Measurements from ENCODE around the gene CCDC18. TPM values are rescaled to one million over a fixed set of nuclear protein-coding genes. Genes with fewer than 3 reads are reported as not detected.
"Not testable (repeated sequence)": the region's sequence is repeated elsewhere in the genome, so short reads cannot be mapped to it uniquely, and the experiment has no call there.

Gene CCDC18
- polyA plus RNA-seq, 1 experiment = 4.3 TPM

DNA sequence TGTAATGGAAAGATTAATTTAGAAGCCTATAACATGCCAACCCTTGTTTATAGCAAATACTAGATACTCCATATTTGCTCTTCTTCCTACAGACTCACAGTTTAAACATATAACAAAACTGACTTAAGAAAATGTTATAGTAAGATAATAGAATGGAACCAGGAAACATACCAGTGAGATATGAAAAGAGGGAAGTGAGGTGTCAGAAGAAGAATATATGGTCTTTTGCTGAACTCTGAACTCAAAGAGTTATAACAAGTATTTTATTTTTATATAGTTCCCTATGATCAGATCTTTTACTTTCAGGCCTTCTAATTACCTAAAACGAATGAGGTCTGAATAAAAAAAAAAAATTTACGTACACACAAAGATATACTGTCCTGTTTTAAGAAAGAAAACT, 21.2 kb upstream of the CCDC18 start:
- Histone ChIP-seq H3K27me3 (ENCODE audit: control insufficient read depth, insufficient read depth, low read length) (no peaks in the 10 kb centered on the region), H3K4me3 (ENCODE audit: low read depth, low read length) (no peak overlapping the region), H3K27ac (ENCODE audit: low read depth, low read length) (no peak overlapping the region), H3K9me3 (ENCODE audit: control insufficient read depth, insufficient read depth, low read length) (no peaks in the 10 kb centered on the region)
- no peak for DNase-seq (ENCODE audit: low read depth, low spot score)
- CTCF ChIA-PET = interaction anchor here (1.4 kb wide), 1 partner anchor 165 kb away, joined by 5 read pairs; no protein-coding TSS in a partner anchor
- TF ChIP-seq, protein P1, sequence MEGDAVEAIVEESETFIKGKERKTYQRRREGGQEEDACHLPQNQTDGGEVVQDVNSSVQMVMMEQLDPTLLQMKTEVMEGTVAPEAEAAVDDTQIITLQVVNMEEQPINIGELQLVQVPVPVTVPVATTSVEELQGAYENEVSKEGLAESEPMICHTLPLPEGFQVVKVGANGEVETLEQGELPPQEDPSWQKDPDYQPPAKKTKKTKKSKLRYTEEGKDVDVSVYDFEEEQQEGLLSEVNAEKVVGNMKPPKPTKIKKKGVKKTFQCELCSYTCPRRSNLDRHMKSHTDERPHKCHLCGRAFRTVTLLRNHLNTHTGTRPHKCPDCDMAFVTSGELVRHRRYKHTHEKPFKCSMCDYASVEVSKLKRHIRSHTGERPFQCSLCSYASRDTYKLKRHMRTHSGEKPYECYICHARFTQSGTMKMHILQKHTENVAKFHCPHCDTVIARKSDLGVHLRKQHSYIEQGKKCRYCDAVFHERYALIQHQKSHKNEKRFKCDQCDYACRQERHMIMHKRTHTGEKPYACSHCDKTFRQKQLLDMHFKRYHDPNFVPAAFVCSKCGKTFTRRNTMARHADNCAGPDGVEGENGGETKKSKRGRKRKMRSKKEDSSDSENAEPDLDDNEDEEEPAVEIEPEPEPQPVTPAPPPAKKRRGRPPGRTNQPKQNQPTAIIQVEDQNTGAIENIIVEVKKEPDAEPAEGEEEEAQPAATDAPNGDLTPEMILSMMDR (IDR thresholded peaks at IDR 0.05; ENCODE audit: low read depth, low read length) = no peak
- POLR2A ChIA-PET = interaction anchor here (0.7 kb wide), 1 partner anchor 327 kb away, joined by 3 read pairs; the partner anchor contains the start of gene RPL5

DNA sequence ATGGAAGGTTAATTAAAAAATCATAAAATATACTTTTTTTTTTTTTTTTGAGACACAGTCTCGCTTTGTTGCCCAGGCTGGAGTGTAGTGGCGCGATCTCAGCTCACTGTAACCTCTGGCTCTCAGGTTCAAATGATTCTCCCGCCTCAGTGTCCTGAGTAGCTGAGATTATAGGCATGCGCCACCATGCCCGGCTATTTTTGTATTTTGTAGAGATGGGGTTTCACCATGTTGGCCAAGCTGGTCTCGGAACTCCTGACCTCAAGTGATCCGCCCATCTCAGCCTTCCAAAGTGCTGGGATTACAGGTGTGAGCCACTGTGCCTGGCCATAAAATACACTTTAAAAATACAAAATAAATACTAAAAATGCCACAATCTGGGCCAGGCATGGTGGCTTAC, 17.2 kb upstream of the CCDC18 start:
- H3K9me3 ChIP-seq (ENCODE audit: control insufficient read depth, insufficient read depth, low read length); POLR2A ChIA-PET; H3K27ac ChIP-seq (ENCODE audit: low read depth, low read length); H3K27me3 ChIP-seq (ENCODE audit: control insufficient read depth, insufficient read depth, low read length); DNase-seq (ENCODE audit: low read depth, low spot score); H3K4me3 ChIP-seq (ENCODE audit: low read depth, low read length); CTCF ChIA-PET: not testable (repeated sequence)

DNA sequence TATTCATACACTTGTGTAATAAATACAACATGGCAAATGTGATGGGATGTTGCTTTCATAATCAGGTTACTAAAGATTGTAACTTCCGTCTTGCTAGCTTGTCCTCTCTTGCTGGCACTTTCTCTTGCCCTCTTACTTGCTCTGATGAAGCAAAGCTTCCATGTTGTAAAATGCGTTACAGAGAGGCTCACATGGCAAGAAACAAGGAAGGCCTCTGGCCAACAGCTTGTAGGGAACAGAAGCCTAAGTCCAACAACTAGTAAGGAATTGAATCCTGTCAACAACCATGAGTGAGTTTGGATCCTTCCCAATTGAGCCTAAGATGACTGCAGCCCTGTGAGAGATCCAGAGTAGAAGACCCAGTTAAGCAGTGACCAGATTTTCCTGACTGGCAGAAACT, 15.7 kb upstream of the CCDC18 start:
- TF ChIP-seq, protein P1 (IDR thresholded peaks at IDR 0.05; ENCODE audit: low read depth, low read length) = no peak
- Histone ChIP-seq H3K27me3 (ENCODE audit: control insufficient read depth, insufficient read depth, low read length) (no peaks in the 10 kb centered on the region), H3K9me3 (ENCODE audit: control insufficient read depth, insufficient read depth, low read length) (0 out of 2 replicates have a peak, but pooled peaks cover under 1% of the 10 kb centered on the region), H3K4me3 (ENCODE audit: low read depth, low read length) (no peak overlapping the region), H3K27ac (ENCODE audit: low read depth, low read length) (no peak overlapping the region)
- DNase-seq (ENCODE audit: low read depth, low spot score) = no peak
- ChIA-PET POLR2A (interaction anchor here (0.6 kb wide), 1 partner anchor 86 kb away, joined by 3 read pairs; the partner anchor contains the start of gene MTF2), CTCF (interaction anchor here (0.6 kb wide), 1 partner anchor 55 kb away, joined by 3 read pairs; no protein-coding TSS in a partner anchor)

DNA sequence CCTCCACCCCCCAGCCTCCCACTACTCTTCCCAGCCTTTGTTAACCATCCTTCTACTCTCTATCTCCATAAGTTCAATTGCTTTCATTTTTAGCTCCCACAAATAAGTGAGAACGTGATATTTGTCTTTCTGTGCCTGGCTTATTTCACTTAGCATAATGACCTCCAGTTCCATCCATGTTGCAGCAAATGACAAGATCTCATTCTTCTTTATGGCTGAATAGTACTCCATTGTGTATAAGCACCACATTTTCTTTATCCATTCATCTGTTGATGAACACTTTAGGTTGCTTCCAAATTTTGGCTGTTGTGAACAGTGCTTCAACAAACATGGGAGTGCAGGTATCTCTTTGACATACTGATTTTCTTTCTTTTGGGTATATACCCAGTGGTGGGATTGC, 14.6 kb upstream of the CCDC18 start:
- H3K9me3 ChIP-seq (ENCODE audit: control insufficient read depth, insufficient read depth, low read length); H3K27ac ChIP-seq (ENCODE audit: low read depth, low read length); CTCF ChIA-PET; DNase-seq (ENCODE audit: low read depth, low spot score); H3K27me3 ChIP-seq (ENCODE audit: control insufficient read depth, insufficient read depth, low read length); H3K4me3 ChIP-seq (ENCODE audit: low read depth, low read length); POLR2A ChIA-PET: not testable (repeated sequence)

DNA sequence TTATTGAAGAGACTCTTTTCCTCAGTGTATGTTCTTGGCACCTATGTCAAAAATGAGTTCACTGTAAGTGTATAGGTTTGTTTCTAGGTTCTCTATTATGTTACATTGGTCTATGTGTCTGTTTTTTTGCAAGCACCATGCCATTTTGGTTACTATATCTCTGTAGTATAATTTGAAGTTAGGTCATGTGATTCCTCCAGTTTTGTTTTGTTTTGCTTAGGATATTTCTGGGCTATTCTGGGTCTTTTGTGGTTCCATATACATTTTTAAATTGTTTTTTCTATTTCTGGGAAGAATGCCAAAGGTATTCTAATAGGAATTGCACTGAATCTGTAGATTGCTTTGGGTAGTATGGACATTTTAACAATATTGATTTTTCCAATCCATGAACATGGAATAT, 13.5 kb upstream of the CCDC18 start:
- Histone ChIP-seq H3K27ac (ENCODE audit: low read depth, low read length) (no peak overlapping the region), H3K9me3 (ENCODE audit: control insufficient read depth, insufficient read depth, low read length) (peaks cover 8% of the 10 kb centered on the region), H3K4me3 (ENCODE audit: low read depth, low read length) (no peak overlapping the region), H3K27me3 (ENCODE audit: control insufficient read depth, insufficient read depth, low read length) (no peaks in the 10 kb centered on the region)
- TF ChIP-seq, protein P1 (IDR thresholded peaks at IDR 0.05; ENCODE audit: low read depth, low read length) = no peak
- ChIA-PET POLR2A (no interaction called here), CTCF (no interaction called here)
- DNase-seq (ENCODE audit: low read depth, low spot score) = no peak

DNA sequence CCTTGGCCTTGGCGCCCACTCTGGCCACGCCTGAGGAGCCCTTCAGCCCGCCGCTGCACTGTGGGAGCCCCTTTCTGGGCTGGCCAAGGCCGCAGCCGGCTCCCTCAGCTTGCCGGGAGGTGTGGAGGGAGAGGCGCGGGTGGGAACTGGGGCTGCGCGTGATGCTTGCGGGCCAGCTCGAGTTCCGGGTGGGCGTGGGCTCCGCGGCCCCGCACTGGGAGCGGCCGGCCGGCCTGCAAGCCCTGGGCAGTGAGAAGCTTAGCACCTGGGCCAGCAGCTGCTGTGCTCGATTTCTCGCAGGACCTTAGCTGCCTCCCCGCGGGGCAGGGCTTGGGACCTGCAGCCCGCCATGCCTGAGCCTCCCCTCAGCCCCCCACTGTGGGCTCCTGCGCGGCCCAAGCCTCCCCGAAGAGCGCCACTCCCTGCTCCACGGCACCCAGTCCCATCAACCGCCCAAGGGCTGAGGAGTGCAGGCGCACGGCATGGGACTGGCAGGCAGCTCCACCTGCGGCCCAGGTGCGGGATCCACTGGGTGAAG, 10.3 kb upstream of the CCDC18 start:
- DNase-seq (ENCODE audit: low read depth, low spot score); H3K27me3 ChIP-seq (ENCODE audit: control insufficient read depth, insufficient read depth, low read length); H3K4me3 ChIP-seq (ENCODE audit: low read depth, low read length); H3K27ac ChIP-seq (ENCODE audit: low read depth, low read length); H3K9me3 ChIP-seq (ENCODE audit: control insufficient read depth, insufficient read depth, low read length); POLR2A ChIA-PET: not testable (repeated sequence)
- CTCF ChIA-PET = interaction anchor here (0.9 kb wide), 1 partner anchor 311 kb away, joined by 3 read pairs; no protein-coding TSS in a partner anchor

Measured in AG04450 (cell line).